Right atrium auricular region (tissue), 2 donors: ENCODE data around the gene ACER3. TPM values are rescaled to one million over a fixed set of nuclear protein-coding genes. Genes with fewer than 3 reads are reported as not detected.

Source experiments
- DNase-seq: peaks from one replicate; pipeline ENCODE4 v3.0.0-alpha.2; 2019; ENCODE audit warnings: low spot score
- H3K27ac ChIP-seq, 2 donors: fragments of 200-600 bp; sonication (generic); 1 replicate in 1 of 2; 2 replicates in 1 of 2; pipeline ENCODE4 v1.5.1; 2016 to 2019
- H3K27me3 ChIP-seq, 2 donors: fragments of 200-600 bp; sonication (generic); one replicate each; pipeline versions ENCODE4 v1.5.1 to v1.6.0; 2017 to 2019
- H3K36me3 ChIP-seq: fragments of 200-600 bp; sonication (generic); one replicate; pipeline ENCODE4 v1.5.1; 2016
- H3K4me1 ChIP-seq, 2 donors: fragments of 200-600 bp; sonication (generic); one replicate each; pipeline versions ENCODE4 v1.5.1 to v1.6.0; 2017 to 2019
- H3K4me3 ChIP-seq, 2 donors: fragments of 200-600 bp; sonication (generic); 1 replicate in 1 of 2; 2 replicates in 1 of 2; pipeline ENCODE4 v1.5.1; 2017 to 2019; ENCODE audit warnings: mild to moderate bottlenecking in 1 of 2, moderate library complexity in 1 of 2
- H3K9me3 ChIP-seq, 2 donors: fragments of 200-600 bp; sonication (generic); one replicate each; pipeline ENCODE4 v1.5.1; 2019
- total RNA-seq, 2 donors: library from RNA; depleted of rRNA; stranded (reverse); fragments of >200 nt; gene quantifications; one replicate each; pipeline ENCODE4 v1.1.0, GENCODE V29; 2016
- TF ChIP-seq, protein P1 (sequence below), 2 donors: fragments of 200-600 bp; sonication (generic); IDR thresholded peaks; one replicate each; pipeline ENCODE4 v1.5.1; 2019; ENCODE audit warnings: antibody characterized with exemption in 2 of 2

The ACER3 gene
- total RNA-seq, 2 donors from 2014 or later = 6.4 to 11.3 TPM

DNA sequence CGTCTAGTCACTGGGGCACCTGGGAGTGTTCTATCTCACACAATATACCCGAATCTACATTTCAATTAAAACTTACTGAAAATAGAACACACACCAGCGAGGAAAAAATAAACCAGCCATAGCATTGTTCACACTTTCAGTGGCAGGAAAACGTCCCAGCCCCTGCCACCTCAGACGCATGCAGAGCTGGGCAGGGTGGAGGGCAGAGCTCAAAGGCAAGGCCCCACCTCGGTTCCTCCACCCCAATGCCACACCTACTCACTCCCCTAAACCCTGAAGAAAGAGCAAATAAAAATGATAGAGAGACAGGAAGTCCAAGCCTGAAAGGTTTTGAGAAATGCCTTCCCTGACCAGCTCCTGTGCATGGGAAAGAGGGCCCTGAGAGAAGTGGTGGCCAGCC, 188.3 kb downstream of the ACER3 start:
- no peaks in the 10 kb centered on the region for H3K36me3 ChIP-seq
- peaks cover 0 to 10% of the 10 kb centered on the region in 2 donors for H3K4me1 ChIP-seq
- no peak overlapping the region for H3K27ac ChIP-seq
- H3K4me3 ChIP-seq = no peak overlapping the region
- TF ChIP-seq, protein P1, sequence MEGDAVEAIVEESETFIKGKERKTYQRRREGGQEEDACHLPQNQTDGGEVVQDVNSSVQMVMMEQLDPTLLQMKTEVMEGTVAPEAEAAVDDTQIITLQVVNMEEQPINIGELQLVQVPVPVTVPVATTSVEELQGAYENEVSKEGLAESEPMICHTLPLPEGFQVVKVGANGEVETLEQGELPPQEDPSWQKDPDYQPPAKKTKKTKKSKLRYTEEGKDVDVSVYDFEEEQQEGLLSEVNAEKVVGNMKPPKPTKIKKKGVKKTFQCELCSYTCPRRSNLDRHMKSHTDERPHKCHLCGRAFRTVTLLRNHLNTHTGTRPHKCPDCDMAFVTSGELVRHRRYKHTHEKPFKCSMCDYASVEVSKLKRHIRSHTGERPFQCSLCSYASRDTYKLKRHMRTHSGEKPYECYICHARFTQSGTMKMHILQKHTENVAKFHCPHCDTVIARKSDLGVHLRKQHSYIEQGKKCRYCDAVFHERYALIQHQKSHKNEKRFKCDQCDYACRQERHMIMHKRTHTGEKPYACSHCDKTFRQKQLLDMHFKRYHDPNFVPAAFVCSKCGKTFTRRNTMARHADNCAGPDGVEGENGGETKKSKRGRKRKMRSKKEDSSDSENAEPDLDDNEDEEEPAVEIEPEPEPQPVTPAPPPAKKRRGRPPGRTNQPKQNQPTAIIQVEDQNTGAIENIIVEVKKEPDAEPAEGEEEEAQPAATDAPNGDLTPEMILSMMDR (IDR thresholded peaks at IDR 0.05) = no peak
- H3K9me3 ChIP-seq = no peaks in the 10 kb centered on the region
- no peak for DNase-seq
- no peaks in the 10 kb centered on the region for H3K27me3 ChIP-seq

DNA sequence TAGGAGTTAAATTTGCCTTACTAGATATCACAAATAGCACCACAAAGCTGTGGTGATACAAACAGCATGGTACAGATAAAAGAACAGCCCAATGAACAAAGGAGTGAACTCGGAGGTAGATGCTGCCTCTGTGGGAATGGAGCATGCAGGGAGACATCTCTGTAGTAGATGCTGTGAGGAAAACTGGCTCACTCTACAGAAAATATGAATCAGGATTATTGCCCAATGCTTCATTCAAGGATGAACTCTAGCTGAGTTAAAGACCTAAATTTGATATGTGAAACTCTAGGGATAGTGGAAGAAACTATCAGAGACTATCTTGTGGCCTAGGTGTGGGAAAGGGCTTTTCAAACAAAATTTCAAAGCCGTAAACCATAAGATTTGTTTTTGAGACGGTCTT, 190.8 kb downstream of the ACER3 start:
- Histone ChIP-seq H3K27me3 (no peaks in the 10 kb centered on the region), H3K4me3 (no peak overlapping the region), H3K9me3 (peaks cover 0 to 11% of the 10 kb centered on the region in 2 donors), H3K27ac (no peak overlapping the region), H3K4me1 (peaks cover 0 to 5% of the 10 kb centered on the region in 2 donors), H3K36me3 (no peaks in the 10 kb centered on the region)
- no peak for DNase-seq
- TF ChIP-seq, protein P1 (IDR thresholded peaks at IDR 0.05) = no peak

DNA sequence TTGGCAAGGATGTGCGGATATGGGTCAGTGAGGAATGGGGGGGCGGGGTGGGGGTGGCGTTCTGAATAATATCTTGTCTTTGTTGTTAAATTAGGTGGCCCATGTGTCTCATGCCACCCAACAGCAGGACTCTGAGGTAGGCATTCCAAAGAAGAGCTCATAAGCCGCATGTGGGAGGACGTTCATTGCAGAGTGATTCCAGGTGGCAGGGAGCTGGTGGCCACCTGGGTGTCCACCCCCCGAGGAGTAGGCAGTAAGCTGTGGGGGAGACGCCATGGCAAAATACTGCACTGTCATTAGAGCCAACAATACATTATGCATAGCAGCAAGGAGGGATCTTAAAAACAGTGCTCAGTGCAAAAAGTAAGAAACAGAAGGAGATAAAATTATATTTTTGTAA, 191.8 kb downstream of the ACER3 start:
- DNase-seq = no peak
- Histone ChIP-seq H3K27me3 (no peaks in the 10 kb centered on the region), H3K9me3 (peaks cover 0 to 21% of the 10 kb centered on the region in 2 donors), H3K4me3 (no peak overlapping the region), H3K27ac (no peak overlapping the region), H3K36me3 (no peaks in the 10 kb centered on the region), H3K4me1 (no peaks in the 10 kb centered on the region)
- TF ChIP-seq, protein P1 (IDR thresholded peaks at IDR 0.05) = no peak

DNA sequence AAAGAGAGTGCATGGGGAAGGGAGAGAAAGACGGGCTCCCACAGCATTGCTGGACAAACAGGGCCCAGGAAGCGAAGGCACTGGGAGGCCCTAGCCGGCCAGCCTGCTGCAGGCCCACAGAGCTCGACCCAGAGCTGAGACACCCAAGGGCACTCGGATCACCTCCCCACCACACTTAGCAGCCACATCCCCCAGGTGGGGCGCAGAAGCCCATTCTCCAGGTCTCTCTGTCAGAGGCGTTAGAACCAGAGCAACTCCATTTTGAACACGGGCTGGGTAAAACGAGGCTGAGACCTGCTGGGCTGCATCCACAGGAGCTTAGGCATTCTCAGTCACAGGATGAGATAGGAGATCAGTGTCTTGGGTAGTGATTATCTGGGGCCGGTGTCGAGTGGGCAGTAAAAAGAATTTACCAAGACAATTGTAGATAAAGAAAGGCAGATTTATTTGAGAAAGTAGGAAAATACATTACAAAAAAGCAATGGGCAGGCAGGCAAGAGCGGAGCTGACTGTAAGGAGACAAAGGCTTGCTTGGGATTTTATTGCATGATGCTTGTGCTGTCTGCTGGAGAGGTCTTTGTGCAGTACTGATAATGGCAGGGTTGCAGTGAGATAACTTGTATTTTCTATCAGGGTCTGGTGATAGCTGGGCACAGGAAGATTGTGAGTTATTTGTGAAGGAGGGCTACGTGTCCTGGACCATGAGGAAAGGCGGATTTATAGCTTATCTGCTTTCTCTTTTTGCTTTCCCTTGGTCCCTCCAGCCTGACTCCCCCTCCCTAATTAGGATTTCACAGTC, 192.7 kb downstream of the ACER3 start:
- TF ChIP-seq, protein P1 (IDR thresholded peaks at IDR 0.05) = no peak

DNA sequence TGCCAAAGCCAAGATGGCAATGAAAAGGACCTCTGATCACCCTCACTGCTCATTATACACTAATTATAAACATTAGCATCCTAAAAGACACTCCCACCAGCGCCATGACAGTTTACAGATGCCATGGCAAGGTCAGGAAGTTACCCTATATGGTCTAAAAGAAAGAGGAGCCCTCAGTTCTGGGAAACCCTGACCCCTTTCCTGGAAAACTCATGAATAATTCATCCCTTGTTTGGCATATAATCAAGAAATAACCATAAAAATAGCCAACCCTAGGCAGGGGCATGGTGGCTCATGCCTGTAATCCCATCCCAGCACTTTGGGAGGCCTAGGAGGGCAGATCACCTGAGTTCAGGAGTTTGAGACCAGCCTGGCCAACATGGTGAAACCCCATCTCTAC, 193.4 kb downstream of the ACER3 start:
- no peaks in the 10 kb centered on the region for H3K27me3 ChIP-seq
- H3K4me1 ChIP-seq = no peaks in the 10 kb centered on the region
- no peak overlapping the region for H3K27ac ChIP-seq
- no peak overlapping the region for H3K4me3 ChIP-seq
- no peaks in the 10 kb centered on the region for H3K36me3 ChIP-seq
- peaks cover 0 to 21% of the 10 kb centered on the region in 2 donors for H3K9me3 ChIP-seq
- DNase-seq = no peak
- TF ChIP-seq, protein P1 (IDR thresholded peaks at IDR 0.05) = no peak

More for the DNA sequence above, 192.7 kb downstream of the ACER3 start:
- no peak overlapping the region for H3K27ac ChIP-seq
- H3K4me1 ChIP-seq = no peaks in the 10 kb centered on the region
- DNase-seq = no peak
- H3K4me3 ChIP-seq = no peak overlapping the region
- H3K36me3 ChIP-seq = no peaks in the 10 kb centered on the region
- H3K27me3 ChIP-seq = no peaks in the 10 kb centered on the region
- H3K9me3 ChIP-seq = peaks cover 0 to 21% of the 10 kb centered on the region in 2 donors
